HG02981 (cell line): ENCODE measurements around the gene NTM.

ENCODE experiments used
- ATAC-seq: cut with Tn5 transposase; IDR thresholded peaks from one replicate; pipeline ENCODE4 v1.9.1; 2021; ENCODE audit warnings: mild to moderate bottlenecking, moderate library complexity; ENCODE audit not compliant: unreplicated experiment

The NTM gene

GRCh38 chr11:131877246-131877942 is 507.0 kb downstream of the NTM start:
- no peak for ATAC-seq

- ATAC-seq: no peak
Measured at GRCh38 chr11:131880316-131880715, 509.9 kb downstream of the NTM start.

- ATAC-seq: no peak
Measured at GRCh38 chr11:131880976-131881375, 510.6 kb downstream of the NTM start.

GRCh38 chr11:131883332-131883731 is 512.9 kb downstream of the NTM start:
- ATAC-seq: no peak

- ATAC-seq: peak; percentile 79
Measured at GRCh38 chr11:131884461-131885073, 514.2 kb downstream of the NTM start.

- ATAC-seq: no peak
Measured at GRCh38 chr11:131885431-131885830, 515.0 kb downstream of the NTM start.

- ATAC-seq: no peak
Measured at GRCh38 chr11:131886201-131886600, 515.8 kb downstream of the NTM start.

- no peak for ATAC-seq
Measured at GRCh38 chr11:131888230-131888855, 517.9 kb downstream of the NTM start.

- no peak for ATAC-seq
Measured at GRCh38 chr11:131889146-131889577, 518.7 kb downstream of the NTM start.

- no peak for ATAC-seq
Measured at GRCh38 chr11:131889760-131890581, 519.6 kb downstream of the NTM start.

- ATAC-seq: peak; percentile 87
Measured at GRCh38 chr11:131893103-131893890, 522.9 kb downstream of the NTM start.

GRCh38 chr11:131893988-131894387 is 523.6 kb downstream of the NTM start:
- no peak for ATAC-seq

GRCh38 chr11:131894615-131895544 is 524.5 kb downstream of the NTM start:
- no peak for ATAC-seq

GRCh38 chr11:131895865-131896264 is 525.5 kb downstream of the NTM start:
- ATAC-seq: no peak

GRCh38 chr11:131896978-131897615 is 526.7 kb downstream of the NTM start:
- ATAC-seq: no peak

GRCh38 chr11:131897956-131898355 is 527.5 kb downstream of the NTM start:
- ATAC-seq: no peak

- no peak for ATAC-seq
Measured at GRCh38 chr11:131898949-131899348, 528.5 kb downstream of the NTM start.

- ATAC-seq: no peak
Measured at GRCh38 chr11:131899950-131900580, 529.6 kb downstream of the NTM start.
